ENCODE results near the gene NODAL. TPM values are rescaled to one million over a fixed set of nuclear protein-coding genes. Genes with fewer than 3 reads are reported as not detected.

NODAL gene
- total RNA-seq, 1 experiment from 2014 or later: 57.0 TPM

- CTCF ChIA-PET: interaction anchor here (0.6 to 3.9 kb wide), 14 partner anchors 10 to 1916 kb away, joined by 3 to 36 read pairs (median 6); no protein-coding TSS in a partner anchor
- ATAC-seq: peak; percentile 96
- peaks cover 30% of the 10 kb centered on the region for H3K4me1 Mint-ChIP-seq
- peaks cover 7% of the 10 kb centered on the region for H3K9me3 Mint-ChIP-seq
- no peaks in the 10 kb centered on the region for H3K27me3 Mint-ChIP-seq (ENCODE audit: low read depth)
- no peak for DNase-seq (ENCODE audit: low spot score)
- peaks cover 23% of the 10 kb centered on the region for H3K36me3 Mint-ChIP-seq
- TF ChIP-seq PRRX2 (CRISPR knock-in tag; IDR thresholded peaks at IDR 0.05): no peak
- no peak for TF ChIP-seq ZNF121 (CRISPR knock-in tag; IDR thresholded peaks at IDR 0.05)
- no peak for TF ChIP-seq USF2 (CRISPR knock-in tag; IDR thresholded peaks at IDR 0.05)
- no peak for TF ChIP-seq GTF2I (CRISPR knock-in tag; conservative IDR thresholded peaks at IDR 0.05)
- TF ChIP-seq CDX4 (CRISPR knock-in tag; IDR thresholded peaks at IDR 0.05; ENCODE audit: borderline replicate concordance): no peak
- no peak for TF ChIP-seq MAX (CRISPR knock-in tag; IDR thresholded peaks at IDR 0.05)
- TF ChIP-seq ZNF671 (CRISPR knock-in tag; IDR thresholded peaks at IDR 0.05): no peak
- no peak for TF ChIP-seq NR3C1 (CRISPR knock-in tag; conservative IDR thresholded peaks at IDR 0.05; ENCODE audit: low read depth)
- TF ChIP-seq IRF1 (CRISPR knock-in tag; IDR thresholded peaks at IDR 0.05): no peak
- no peak for TF ChIP-seq ETV6 (CRISPR knock-in tag; IDR thresholded peaks at IDR 0.05)
- no peak for TF ChIP-seq RORB (CRISPR knock-in tag; IDR thresholded peaks at IDR 0.05)
- TF ChIP-seq SMAD3 (CRISPR knock-in tag; IDR thresholded peaks at IDR 0.05; ENCODE audit: borderline replicate concordance): no peak
- TF ChIP-seq ZNF232 (CRISPR knock-in tag; IDR thresholded peaks at IDR 0.05): no peak
- no peak for TF ChIP-seq E2F5 (CRISPR knock-in tag; IDR thresholded peaks at IDR 0.05)
- TF ChIP-seq ZNF263 (CRISPR knock-in tag; IDR thresholded peaks at IDR 0.05; ENCODE audit: low read depth): no peak
- no peak for TF ChIP-seq IRF2 (CRISPR knock-in tag; IDR thresholded peaks at IDR 0.05; ENCODE audit: borderline replicate concordance, low read depth)
- TF ChIP-seq NFYB (CRISPR knock-in tag; conservative IDR thresholded peaks at IDR 0.05; ENCODE audit: low read depth): no peak
- TF ChIP-seq E2F1 (CRISPR knock-in tag; IDR thresholded peaks at IDR 0.05): no peak
- no peak for TF ChIP-seq FOXJ3 (CRISPR knock-in tag; IDR thresholded peaks at IDR 0.05; ENCODE audit: borderline replicate concordance)
- POLR2A ChIA-PET: interaction anchor here (0.6 to 1.0 kb wide), 7 partner anchors 16 to 245 kb away, joined by 3 to 5 read pairs (median 3); no protein-coding TSS in a partner anchor
- peak overlapping the region; percentile 90 for H3K4me3 Mint-ChIP-seq
- H3K27ac Mint-ChIP-seq: no peak overlapping the region; the same call in 1 of the 2 replicates
These were observed 37.9 kb downstream of the NODAL start for GRCh38 chr10:70403483-70404035.

GRCh38 chr10:70399177-70399576 lies 42.3 kb downstream of the NODAL start:
- CTCF ChIA-PET: interaction anchor here (1.2 kb wide), 1 partner anchor 35 kb away, joined by 4 read pairs; no protein-coding TSS in a partner anchor
- no peaks in the 10 kb centered on the region; the same call in 1 of the 2 replicates for H3K27me3 Mint-ChIP-seq (ENCODE audit: low read depth)
- TF ChIP-seq IRF1 (CRISPR knock-in tag; IDR thresholded peaks at IDR 0.05) (no peak), E2F1 (CRISPR knock-in tag; IDR thresholded peaks at IDR 0.05) (no peak)
- no peak overlapping the region for H3K27ac Mint-ChIP-seq
- no peak for ATAC-seq
- no peaks in the 10 kb centered on the region for H3K36me3 Mint-ChIP-seq
- no peak for DNase-seq (ENCODE audit: low spot score)
- peaks cover 7% of the 10 kb centered on the region for H3K4me1 Mint-ChIP-seq
- POLR2A ChIA-PET: no interaction called here
- H3K9me3 Mint-ChIP-seq: no peaks in the 10 kb centered on the region
- H3K4me3 Mint-ChIP-seq: no peak overlapping the region

All from WTC11 (cell line).